ENCODE measurements around the gene VPS13C. TPM values are rescaled to one million over a fixed set of nuclear protein-coding genes. Genes with fewer than 3 reads are reported as not detected.
A peak's percentile ranks its signal among the peaks of the same experiment; 100 is the strongest.
"Not testable (repeated sequence)": the region's sequence is repeated elsewhere in the genome, so short reads cannot be mapped to it uniquely, and the experiment has no call there.

The VPS13C gene
- total RNA-seq, 5 donors from 2014 or later (not counting 1 experiment from before 2014, with no cell fraction given): 84.4 to 136 (median 117) TPM

GRCh38 chr15:62005354-62005753 lies 54.9 kb downstream of the VPS13C start:
- H3K4me3 Mint-ChIP-seq; POLR2A ChIA-PET; H3K9me3 ChIP-seq; CTCF ChIA-PET; H3K27me3 Mint-ChIP-seq; H3K4me3 ChIP-seq (ENCODE audit: control insufficient read depth in 1 of 2, extremely low read depth in 1 of 2, low read length in 1 of 2); H3K27ac ChIP-seq (ENCODE audit: low read length); H3K4me1 ChIP-seq (ENCODE audit: control insufficient read depth in 1 of 2, extremely low read depth in 1 of 2, insufficient read depth in 2 of 2, low read length in 2 of 2); H3K27me3 ChIP-seq (replicated peaks in 1 of 2; ENCODE audit: control insufficient read depth in 2 of 2, extremely low read depth in 1 of 2, insufficient read depth in 2 of 2, low read length in 1 of 2); DNase-seq; ATAC-seq (replicated peaks in 1 of 4); H3K4me1 Mint-ChIP-seq; H3K27ac Mint-ChIP-seq; H3K9me3 Mint-ChIP-seq: not testable (repeated sequence)
- H3K36me3 Mint-ChIP-seq: peaks cover 42% of the 10 kb centered on the region
- H3K36me3 ChIP-seq (ENCODE audit: control insufficient read depth in 2 of 2, extremely low read depth in 1 of 2, insufficient read depth in 1 of 2, low read length in 1 of 2): peaks cover 3 to 25% of the 10 kb centered on the region in 2 donors
- WGBS (ENCODE audit: insufficient coverage): no CpG with 5 or more reads among the region's 7 CpGs

- Mint-ChIP-seq H3K27ac (peak overlapping the region in 1 of 2 donors; percentile 34), H3K36me3 (peaks cover 54% of the 10 kb centered on the region), H3K4me1 (peaks cover 0 to 13% (median 2%) of the 10 kb centered on the region in 3 donors), H3K4me3 (no peak overlapping the region), H3K9me3 (peaks cover 0 to 8% (median 0%) of the 10 kb centered on the region in 3 donors), H3K27me3 (no peaks in the 10 kb centered on the region)
- DNase-seq (no peak), ATAC-seq (replicated peaks in 1 of 4) (no peak)
- H3K27ac ChIP-seq (ENCODE audit: low read length): no peak overlapping the region
- 100% methylated on average over 1 of the region's 1 CpG for WGBS (ENCODE audit: insufficient coverage)
- peaks cover 0 to 5% of the 10 kb centered on the region in 2 donors for H3K36me3 ChIP-seq (ENCODE audit: control insufficient read depth in 2 of 2, extremely low read depth in 1 of 2, insufficient read depth in 1 of 2, low read length in 1 of 2)
- no peaks in the 10 kb centered on the region for H3K9me3 ChIP-seq
- ChIA-PET POLR2A (no interaction called here), CTCF (no interaction called here)
- H3K4me1 ChIP-seq (ENCODE audit: control insufficient read depth in 1 of 2, extremely low read depth in 1 of 2, insufficient read depth in 2 of 2, low read length in 2 of 2): no peaks in the 10 kb centered on the region
- H3K27me3 ChIP-seq (replicated peaks in 1 of 2; ENCODE audit: control insufficient read depth in 2 of 2, extremely low read depth in 1 of 2, insufficient read depth in 2 of 2, low read length in 1 of 2): no peaks in the 10 kb centered on the region
- no peak overlapping the region for H3K4me3 ChIP-seq (ENCODE audit: control insufficient read depth in 1 of 2, extremely low read depth in 1 of 2, low read length in 1 of 2)
Measured at GRCh38 chr15:61997786-61998185, 62.5 kb downstream of the VPS13C start.

GRCh38 chr15:61996056-61996635 lies 64.1 kb downstream of the VPS13C start:
- DNase-seq (no peak), ATAC-seq (replicated peaks in 1 of 4) (no peak)
- no peak overlapping the region for H3K4me3 Mint-ChIP-seq
- peak overlapping the region in 1 of 2 donors; percentile 35 for H3K27ac Mint-ChIP-seq
- CTCF ChIA-PET: no interaction called here
- no peaks in the 10 kb centered on the region for H3K27me3 Mint-ChIP-seq
- no peak overlapping the region for H3K4me3 ChIP-seq (ENCODE audit: control insufficient read depth in 1 of 2, extremely low read depth in 1 of 2, low read length in 1 of 2)
- H3K9me3 Mint-ChIP-seq: peaks cover 0 to 8% (median 0%) of the 10 kb centered on the region in 3 donors
- H3K27ac ChIP-seq (ENCODE audit: low read length): no peak overlapping the region
- H3K4me1 Mint-ChIP-seq: peaks cover 0 to 13% (median 2%) of the 10 kb centered on the region in 3 donors
- peaks cover 0 to 6% of the 10 kb centered on the region in 2 donors for H3K36me3 ChIP-seq (ENCODE audit: control insufficient read depth in 2 of 2, extremely low read depth in 1 of 2, insufficient read depth in 1 of 2, low read length in 1 of 2)
- no peaks in the 10 kb centered on the region for H3K9me3 ChIP-seq
- POLR2A ChIA-PET: no interaction called here
- H3K27me3 ChIP-seq (replicated peaks in 1 of 2; ENCODE audit: control insufficient read depth in 2 of 2, extremely low read depth in 1 of 2, insufficient read depth in 2 of 2, low read length in 1 of 2): no peaks in the 10 kb centered on the region
- WGBS (ENCODE audit: insufficient coverage): 58% methylated on average over 2 of the region's 4 CpGs
- H3K4me1 ChIP-seq (ENCODE audit: control insufficient read depth in 1 of 2, extremely low read depth in 1 of 2, insufficient read depth in 2 of 2, low read length in 2 of 2): no peaks in the 10 kb centered on the region
- peaks cover 53% of the 10 kb centered on the region for H3K36me3 Mint-ChIP-seq

- ChIA-PET CTCF (no interaction called here), POLR2A (no interaction called here)
- no peaks in the 10 kb centered on the region for H3K27me3 ChIP-seq (replicated peaks in 1 of 2; ENCODE audit: control insufficient read depth in 2 of 2, extremely low read depth in 1 of 2, insufficient read depth in 2 of 2, low read length in 1 of 2)
- Mint-ChIP-seq H3K36me3 (peaks cover 61% of the 10 kb centered on the region), H3K4me1 (peaks cover 0 to 13% (median 2%) of the 10 kb centered on the region in 3 donors), H3K4me3 (no peak overlapping the region), H3K27ac (no peak overlapping the region), H3K27me3 (no peaks in the 10 kb centered on the region), H3K9me3 (peaks cover 0 to 8% (median 0%) of the 10 kb centered on the region in 3 donors)
- H3K9me3 ChIP-seq: no peaks in the 10 kb centered on the region
- ATAC-seq (replicated peaks in 1 of 4): no peak
- no CpG with 5 or more reads among the region's 1 CpG for WGBS (ENCODE audit: insufficient coverage)
- H3K4me1 ChIP-seq (ENCODE audit: control insufficient read depth in 1 of 2, extremely low read depth in 1 of 2, insufficient read depth in 2 of 2, low read length in 2 of 2): no peaks in the 10 kb centered on the region
- H3K4me3 ChIP-seq (ENCODE audit: control insufficient read depth in 1 of 2, extremely low read depth in 1 of 2, low read length in 1 of 2): no peak overlapping the region
- no peak for DNase-seq
- H3K27ac ChIP-seq (ENCODE audit: low read length): no peak overlapping the region
- peaks cover 0 to 13% of the 10 kb centered on the region in 2 donors for H3K36me3 ChIP-seq (ENCODE audit: control insufficient read depth in 2 of 2, extremely low read depth in 1 of 2, insufficient read depth in 1 of 2, low read length in 1 of 2)
Measured at GRCh38 chr15:61994216-61994615, 66.0 kb downstream of the VPS13C start.

GRCh38 chr15:61992518-61992917 lies 67.7 kb downstream of the VPS13C start:
- Mint-ChIP-seq H3K27ac (peak overlapping the region; percentile 45 to 55), H3K9me3 (peaks cover 0 to 8% (median 1%) of the 10 kb centered on the region in 3 donors), H3K4me3 (no peak overlapping the region), H3K4me1 (peaks cover 0 to 4% (median 2%) of the 10 kb centered on the region in 3 donors), H3K36me3 (peaks cover 65% of the 10 kb centered on the region), H3K27me3 (no peaks in the 10 kb centered on the region)
- Histone ChIP-seq H3K27ac (ENCODE audit: low read length) (no peak overlapping the region), H3K4me1 (ENCODE audit: control insufficient read depth in 1 of 2, extremely low read depth in 1 of 2, insufficient read depth in 2 of 2, low read length in 2 of 2) (no peaks in the 10 kb centered on the region), H3K9me3 (no peaks in the 10 kb centered on the region), H3K4me3 (ENCODE audit: control insufficient read depth in 1 of 2, extremely low read depth in 1 of 2, low read length in 1 of 2) (no peak overlapping the region), H3K27me3 (replicated peaks in 1 of 2; ENCODE audit: control insufficient read depth in 2 of 2, extremely low read depth in 1 of 2, insufficient read depth in 2 of 2, low read length in 1 of 2) (no peaks in the 10 kb centered on the region), H3K36me3 (ENCODE audit: control insufficient read depth in 2 of 2, extremely low read depth in 1 of 2, insufficient read depth in 1 of 2, low read length in 1 of 2) (peaks cover 6 to 15% of the 10 kb centered on the region in 2 donors)
- DNase-seq (no peak), ATAC-seq (replicated peaks in 1 of 4) (no peak)
- ChIA-PET POLR2A (no interaction called here), CTCF (interaction anchor here in 1 of 2 donors (0.7 kb wide), 1 partner anchor 74 kb away, joined by 3 read pairs; the partner anchor contains the start of gene C2CD4A)

- no peak for DNase-seq
- H3K9me3 Mint-ChIP-seq: peaks cover 0 to 8% (median 0%) of the 10 kb centered on the region in 3 donors
- ChIA-PET CTCF (no interaction called here), POLR2A (no interaction called here)
- Histone ChIP-seq H3K27ac (ENCODE audit: low read length) (no peak overlapping the region), H3K36me3 (ENCODE audit: control insufficient read depth in 2 of 2, extremely low read depth in 1 of 2, insufficient read depth in 1 of 2, low read length in 1 of 2) (peaks cover 7 to 19% of the 10 kb centered on the region in 2 donors), H3K9me3 (no peaks in the 10 kb centered on the region), H3K27me3 (replicated peaks in 1 of 2; ENCODE audit: control insufficient read depth in 2 of 2, extremely low read depth in 1 of 2, insufficient read depth in 2 of 2, low read length in 1 of 2) (no peaks in the 10 kb centered on the region), H3K4me3 (ENCODE audit: control insufficient read depth in 1 of 2, extremely low read depth in 1 of 2, low read length in 1 of 2) (no peak overlapping the region), H3K4me1 (ENCODE audit: control insufficient read depth in 1 of 2, extremely low read depth in 1 of 2, insufficient read depth in 2 of 2, low read length in 2 of 2) (no peaks in the 10 kb centered on the region)
- no peak overlapping the region for H3K27ac Mint-ChIP-seq
- H3K4me1 Mint-ChIP-seq: no peaks in the 10 kb centered on the region
- H3K36me3 Mint-ChIP-seq: peaks cover 54% of the 10 kb centered on the region
- WGBS (ENCODE audit: insufficient coverage): no CpG with 5 or more reads among the region's 5 CpGs
- H3K4me3 Mint-ChIP-seq: no peak overlapping the region
- no peak for ATAC-seq (replicated peaks in 1 of 4)
- no peaks in the 10 kb centered on the region for H3K27me3 Mint-ChIP-seq
Measured at GRCh38 chr15:61989667-61990066, 70.6 kb downstream of the VPS13C start.

All from T-cell (primary cell).